ENCODE data around the gene SLC28A3.

GRCh38 chr9:84387821-84388220 lies 47.3 kb upstream of the SLC28A3 start:
- TF ChIP-seq TOX (CRISPR knock-in tag; IDR thresholded peaks at IDR 0.05; ENCODE audit: borderline replicate concordance) = no peak
- TF ChIP-seq PATZ1 (CRISPR knock-in tag; IDR thresholded peaks at IDR 0.05; ENCODE audit: borderline replicate concordance) = no peak
- no peak for TF ChIP-seq PPARA (CRISPR knock-in tag; IDR thresholded peaks at IDR 0.05; ENCODE audit: borderline replicate concordance)
